ENCODE measurements around the gene HPN.

DNA sequence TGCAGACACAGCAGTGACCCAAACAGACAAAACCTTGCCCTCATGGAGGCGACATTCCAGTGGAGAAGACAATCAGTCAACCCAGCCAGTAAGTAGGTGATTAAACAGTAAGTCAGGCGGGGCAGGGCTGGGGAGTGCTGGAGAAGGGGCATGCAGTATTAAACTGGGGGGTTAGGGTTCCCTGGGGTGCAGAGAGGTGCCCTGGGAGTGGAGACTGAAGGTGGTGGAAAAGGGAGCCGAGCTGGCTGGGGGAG, 42.9 kb downstream of the HPN start:
- TF ChIP-seq, protein P1, sequence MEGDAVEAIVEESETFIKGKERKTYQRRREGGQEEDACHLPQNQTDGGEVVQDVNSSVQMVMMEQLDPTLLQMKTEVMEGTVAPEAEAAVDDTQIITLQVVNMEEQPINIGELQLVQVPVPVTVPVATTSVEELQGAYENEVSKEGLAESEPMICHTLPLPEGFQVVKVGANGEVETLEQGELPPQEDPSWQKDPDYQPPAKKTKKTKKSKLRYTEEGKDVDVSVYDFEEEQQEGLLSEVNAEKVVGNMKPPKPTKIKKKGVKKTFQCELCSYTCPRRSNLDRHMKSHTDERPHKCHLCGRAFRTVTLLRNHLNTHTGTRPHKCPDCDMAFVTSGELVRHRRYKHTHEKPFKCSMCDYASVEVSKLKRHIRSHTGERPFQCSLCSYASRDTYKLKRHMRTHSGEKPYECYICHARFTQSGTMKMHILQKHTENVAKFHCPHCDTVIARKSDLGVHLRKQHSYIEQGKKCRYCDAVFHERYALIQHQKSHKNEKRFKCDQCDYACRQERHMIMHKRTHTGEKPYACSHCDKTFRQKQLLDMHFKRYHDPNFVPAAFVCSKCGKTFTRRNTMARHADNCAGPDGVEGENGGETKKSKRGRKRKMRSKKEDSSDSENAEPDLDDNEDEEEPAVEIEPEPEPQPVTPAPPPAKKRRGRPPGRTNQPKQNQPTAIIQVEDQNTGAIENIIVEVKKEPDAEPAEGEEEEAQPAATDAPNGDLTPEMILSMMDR (IDR thresholded peaks at IDR 0.05), result no peak
- TF ChIP-seq ZFX (IDR thresholded peaks at IDR 0.05; ENCODE audit: borderline replicate concordance), result no peak

Measured in 22Rv1 (cell line).